HG03108 (cell line): ENCODE measurements around the gene CLEC2B.

Source experiments
- ATAC-seq: cut with Tn5 transposase; IDR thresholded peaks from one replicate; pipeline ENCODE4 v1.9.1; 2021; ENCODE audit warnings: moderate library complexity; ENCODE audit not compliant: unreplicated experiment

CLEC2B gene

DNA sequence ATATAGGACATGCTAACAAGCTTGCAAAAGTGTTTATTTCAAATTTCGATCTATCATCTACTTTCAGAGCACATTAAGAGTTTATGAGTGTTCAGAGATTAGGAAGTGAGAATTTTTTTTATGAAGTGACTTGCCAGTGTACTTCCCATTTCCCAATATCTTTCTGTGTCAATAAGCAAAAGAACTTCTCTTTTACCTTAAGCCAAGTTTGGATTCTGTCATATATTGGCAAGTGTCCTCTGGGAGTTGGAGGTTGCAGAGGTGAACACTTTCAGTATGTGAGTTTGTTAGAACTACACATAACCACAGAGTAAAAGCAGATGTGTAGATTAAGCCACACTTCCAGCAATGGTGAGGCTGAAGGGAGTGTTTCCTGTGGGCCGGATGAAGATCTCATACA is 58.5 kb downstream of the CLEC2B start:
- no peak for ATAC-seq

DNA sequence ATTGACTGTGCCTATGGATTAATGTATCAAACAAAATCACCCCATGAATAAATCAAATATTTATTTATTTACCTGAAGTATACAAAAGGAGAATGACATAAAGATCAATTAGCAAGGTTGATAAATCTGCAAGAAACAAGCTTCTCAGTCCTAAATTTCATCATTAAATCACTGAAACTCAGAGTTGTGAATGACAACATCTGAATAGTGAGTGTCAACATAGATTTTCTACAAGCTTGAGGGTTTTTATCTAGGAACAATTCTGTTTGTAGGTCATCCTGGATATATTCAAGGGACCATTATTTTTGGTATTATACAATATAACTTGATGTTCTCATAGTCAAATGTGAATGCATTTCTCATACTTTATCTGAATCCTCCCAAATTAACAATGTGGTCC is 59.3 kb downstream of the CLEC2B start:
- no peak for ATAC-seq

DNA sequence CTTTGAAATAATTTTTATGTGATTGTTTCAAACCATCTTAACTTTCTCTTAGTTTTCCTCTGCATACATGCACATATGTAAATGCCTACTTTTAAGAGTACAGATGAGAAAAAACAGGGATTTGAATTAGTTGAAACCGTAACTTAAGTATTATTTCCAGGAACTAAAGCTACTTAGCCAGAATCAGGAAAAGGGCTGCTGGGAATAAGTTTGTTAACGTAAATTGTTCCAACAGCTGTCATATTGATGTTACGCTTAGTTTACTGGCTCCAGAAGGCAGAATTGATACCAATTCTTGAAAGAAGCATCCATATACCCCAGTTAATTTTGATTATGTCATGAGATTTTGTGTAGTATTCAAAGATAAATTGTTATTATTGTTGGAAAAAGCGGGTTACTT is 59.8 kb downstream of the CLEC2B start:
- ATAC-seq: no peak

DNA sequence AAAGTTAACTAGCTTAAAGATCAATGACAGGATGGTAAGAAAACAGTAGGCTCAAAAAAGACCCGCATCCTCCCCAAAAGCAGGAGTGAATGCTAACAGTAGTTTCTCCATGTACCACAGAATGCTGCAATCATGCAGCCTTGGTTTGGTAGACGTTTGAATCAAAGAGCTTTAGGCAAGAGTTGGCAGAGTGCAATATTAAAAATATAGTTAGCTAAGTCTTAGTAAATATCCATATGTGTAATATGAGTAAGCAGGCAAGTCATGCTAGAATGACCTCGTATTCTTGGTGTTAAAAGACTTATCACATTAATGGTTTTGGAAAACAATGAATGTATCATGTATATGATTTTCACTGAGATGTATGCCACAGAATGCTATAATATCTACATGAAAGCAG is 60.6 kb downstream of the CLEC2B start:
- no peak for ATAC-seq

DNA sequence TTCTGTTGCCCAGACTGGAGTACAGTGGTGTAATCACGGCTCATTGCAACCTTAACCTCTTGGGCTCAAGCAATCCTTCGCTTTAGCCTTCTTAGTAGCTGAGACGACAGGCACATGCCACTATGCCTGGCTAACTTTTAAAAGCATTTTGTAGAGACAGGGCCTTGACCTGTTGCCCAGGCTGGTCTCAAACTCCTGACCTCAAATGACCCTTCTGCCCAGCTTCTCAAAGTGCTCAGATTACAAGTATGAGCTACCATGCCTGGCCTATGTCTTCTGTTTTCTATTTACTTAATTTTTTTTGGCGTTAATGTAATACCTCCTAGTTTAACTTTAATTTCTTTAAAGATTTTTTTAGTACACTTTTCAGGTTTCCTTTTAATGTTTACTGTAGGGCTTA is 62.4 kb downstream of the CLEC2B start:
- no peak for ATAC-seq

DNA sequence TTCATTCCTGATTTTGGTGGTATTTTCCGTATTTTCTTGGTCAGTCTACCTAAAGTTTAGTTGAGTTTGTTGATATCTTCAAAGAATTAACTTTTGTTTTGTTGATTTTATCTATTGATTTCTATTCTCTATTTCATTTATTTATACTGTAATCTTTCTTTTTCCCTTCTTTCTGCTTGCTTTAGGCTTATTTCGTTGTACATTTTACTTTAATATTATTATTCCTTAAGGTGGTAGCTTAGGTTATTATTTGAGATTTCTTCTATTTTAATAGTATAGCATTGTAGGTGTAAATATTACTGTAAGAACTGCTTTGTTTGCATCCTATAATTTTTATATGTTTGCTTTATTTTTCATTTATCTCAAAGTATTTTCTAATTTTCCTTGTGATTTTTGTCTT is 63.3 kb downstream of the CLEC2B start:
- no peak for ATAC-seq
